ENCODE data around the gene USF1.

Gene USF1

DNA sequence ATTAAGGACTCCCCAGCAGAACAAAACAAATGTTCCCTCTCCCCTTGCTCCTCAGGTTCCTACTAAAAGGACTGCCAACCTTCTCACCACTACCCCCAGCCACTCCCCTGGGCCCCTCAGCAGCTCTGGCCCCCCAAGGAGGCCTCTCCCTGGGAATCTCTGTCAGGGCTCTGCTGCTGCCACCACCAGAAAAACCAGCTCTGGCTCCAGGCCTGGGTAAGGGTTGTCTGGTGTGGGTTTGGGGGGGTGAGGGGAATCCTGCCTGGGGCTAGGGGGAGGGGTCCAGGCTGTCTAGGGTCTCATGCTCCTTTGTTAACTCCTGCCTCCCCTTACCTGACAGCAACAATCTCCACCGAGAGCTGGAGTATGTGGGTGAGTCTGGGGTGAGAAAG, 38.8 kb upstream of the USF1 start:
- H3K4me3 ChIP-seq (ENCODE audit: control insufficient read depth, low read depth, low read length) = no peak overlapping the region
- DNase-seq (ENCODE audit: low read depth) = no peak
- TF ChIP-seq CTCF (conservative IDR thresholded peaks at IDR 0.05; ENCODE audit: control insufficient read depth, insufficient read depth, low read depth, low read length) = no peak

- H3K4me3 ChIP-seq (ENCODE audit: control insufficient read depth, low read depth, low read length) = no peak overlapping the region
- DNase-seq (ENCODE audit: low read depth) = no peak
- no peak for TF ChIP-seq CTCF (conservative IDR thresholded peaks at IDR 0.05; ENCODE audit: control insufficient read depth, insufficient read depth, low read depth, low read length)
Observed at GRCh38 chr1:161083748-161084596, 38.2 kb upstream of the USF1 start.

DNA sequence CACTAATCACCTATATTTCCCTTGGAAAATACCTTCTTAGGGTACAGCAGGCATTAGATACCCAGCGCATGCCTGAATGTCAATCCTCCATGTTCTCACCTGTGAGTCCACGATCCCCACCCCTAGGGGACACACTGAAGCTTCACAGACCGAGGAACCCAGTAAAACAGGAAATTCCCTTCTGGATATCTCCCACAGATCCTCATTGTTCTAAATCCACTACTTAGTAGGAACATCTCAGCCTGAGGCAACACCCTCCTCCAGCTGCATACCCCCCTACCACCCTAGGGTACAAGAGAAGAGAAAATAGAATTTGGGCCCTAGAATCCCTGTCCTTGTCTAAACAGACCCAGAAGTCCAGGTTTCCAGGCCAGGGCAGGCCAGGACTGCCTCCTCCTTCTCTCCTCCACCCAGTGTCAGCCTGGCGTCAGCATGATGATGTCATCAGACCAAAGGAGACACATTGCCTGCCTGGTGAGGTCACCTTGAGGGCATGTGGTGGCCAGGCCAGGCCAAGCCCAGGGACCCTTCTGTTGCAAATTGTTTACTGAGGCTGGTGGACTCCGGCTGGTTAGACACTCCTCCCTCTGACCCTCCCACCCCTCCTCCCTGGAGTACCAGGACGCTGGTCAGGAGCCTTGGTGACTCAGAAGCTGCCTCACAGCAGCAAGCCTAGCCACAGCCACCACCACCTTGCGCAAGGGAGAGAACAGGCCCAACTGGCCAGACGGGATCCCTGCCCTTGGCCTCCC, 37.4 kb upstream of the USF1 start:
- TF ChIP-seq CTCF (conservative IDR thresholded peaks at IDR 0.05; ENCODE audit: control insufficient read depth, insufficient read depth, low read depth, low read length) = no peak
- DNase-seq (ENCODE audit: low read depth) = peak; percentile 97
- H3K4me3 ChIP-seq (ENCODE audit: control insufficient read depth, low read depth, low read length) = no peak overlapping the region

DNA sequence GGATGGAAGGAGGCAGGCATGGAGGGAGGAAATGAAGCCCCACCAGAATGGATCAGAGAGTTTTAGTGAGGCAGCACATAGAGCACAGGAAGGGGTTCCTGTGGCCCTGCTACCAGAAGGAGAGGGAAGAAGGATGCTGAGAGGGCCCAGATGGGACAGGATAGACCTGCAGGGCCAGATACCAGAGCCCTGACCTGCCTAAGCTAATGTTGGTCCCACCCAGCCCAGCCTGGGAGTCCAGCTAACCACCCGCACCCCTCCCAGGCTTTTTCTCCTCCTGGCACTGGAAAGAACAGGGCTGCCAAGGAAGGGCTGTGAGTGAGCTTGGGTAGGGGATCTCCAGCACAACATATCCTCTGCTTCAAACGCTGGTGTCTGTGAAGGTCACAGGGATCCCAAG, 36.7 kb upstream of the USF1 start:
- DNase-seq (ENCODE audit: low read depth) = no peak
- no peak for TF ChIP-seq CTCF (conservative IDR thresholded peaks at IDR 0.05; ENCODE audit: control insufficient read depth, insufficient read depth, low read depth, low read length)
- no peak overlapping the region for H3K4me3 ChIP-seq (ENCODE audit: control insufficient read depth, low read depth, low read length)

GRCh38 chr1:161081519-161081918, 35.7 kb upstream of the USF1 start:
- no peak for DNase-seq (ENCODE audit: low read depth)
- H3K4me3 ChIP-seq (ENCODE audit: control insufficient read depth, low read depth, low read length) = no peak overlapping the region
- no peak for TF ChIP-seq CTCF (conservative IDR thresholded peaks at IDR 0.05; ENCODE audit: control insufficient read depth, insufficient read depth, low read depth, low read length)

- no peak for TF ChIP-seq CTCF (conservative IDR thresholded peaks at IDR 0.05; ENCODE audit: control insufficient read depth, insufficient read depth, low read depth, low read length)
- H3K4me3 ChIP-seq (ENCODE audit: control insufficient read depth, low read depth, low read length) = no peak overlapping the region
- peak; percentile 76 for DNase-seq (ENCODE audit: low read depth)
Observed at GRCh38 chr1:161080441-161081405, 34.9 kb upstream of the USF1 start.
